Activated CD8-positive, alpha-beta T cell treated with anti-CD3 and anti-CD28 coated beads for 36 hours (primary cell): ENCODE measurements around the gene SCGB3A2. TPM values are rescaled to one million over a fixed set of nuclear protein-coding genes. Genes with fewer than 3 reads are reported as not detected.
A peak's percentile ranks its signal among the peaks of the same experiment; 100 is the strongest.

ENCODE experiments used
- ATAC-seq: fragments of 200-7000 bp; cut with Tn5 transposase; one replicate; pipeline ENCODE4 v1.10.0; 2021; ENCODE audit warnings: mild to moderate bottlenecking, moderate library complexity
- CTCF ChIA-PET: fragments of 350-600 bp; sonication (Branson Sonifier 250); formaldehyde crosslinking; loops from one replicate; lab custom pipeline; 2021; ENCODE audit warnings: antibody characterized with exemption; lab: Charles Lee
- POLR2A ChIA-PET: fragments of 350-600 bp; sonication (Branson Sonifier 250); formaldehyde crosslinking; loops from one replicate; lab custom pipeline; 2021; ENCODE audit warnings: antibody characterized with exemption; lab: Charles Lee
- DNase-seq: peaks from one replicate; pipeline ENCODE4 v3.0.0-alpha.2; 2020
- H3K27ac Mint-ChIP-seq: one replicate; pipeline ENCODE4 v1.8.0; 2021; ENCODE audit warnings: mild to moderate bottlenecking, mixed read lengths
- H3K27me3 Mint-ChIP-seq: one replicate; pipeline ENCODE4 v1.8.0; 2021; ENCODE audit warnings: mixed read lengths
- H3K36me3 Mint-ChIP-seq: one replicate; pipeline ENCODE4 v1.8.0; 2021; ENCODE audit warnings: low read depth, mixed read lengths
- H3K4me1 Mint-ChIP-seq: one replicate; pipeline ENCODE4 v1.8.0; 2021; ENCODE audit warnings: low read depth, mixed read lengths
- H3K4me3 Mint-ChIP-seq: one replicate; pipeline ENCODE4 v1.8.0; 2021; ENCODE audit warnings: mild to moderate bottlenecking, moderate library complexity, mixed read lengths
- H3K9me3 Mint-ChIP-seq: one replicate; pipeline ENCODE4 v1.8.0; 2021; ENCODE audit warnings: mixed read lengths
- intact Hi-C: fragments of 100-400 bp; cut with micrococcal nuclease; formaldehyde crosslinking; loops from one replicate; pipeline ENCODE4 v1.10.0; 2022
- total RNA-seq, 2 experiments: library from RNA; stranded (reverse); gene quantifications; one replicate each; pipeline ENCODE4 v1.2.3, GENCODE V29; 2021
- TF ChIP-seq, protein P1 (sequence below): fragments of 200-600 bp; IDR thresholded peaks from one replicate; pipeline ENCODE4 v1.8.0; 2022; ENCODE audit warnings: antibody characterized with exemption, mild to moderate bottlenecking

SCGB3A2 gene
- total RNA-seq, 2 experiments from 2014 or later: not detected

DNA sequence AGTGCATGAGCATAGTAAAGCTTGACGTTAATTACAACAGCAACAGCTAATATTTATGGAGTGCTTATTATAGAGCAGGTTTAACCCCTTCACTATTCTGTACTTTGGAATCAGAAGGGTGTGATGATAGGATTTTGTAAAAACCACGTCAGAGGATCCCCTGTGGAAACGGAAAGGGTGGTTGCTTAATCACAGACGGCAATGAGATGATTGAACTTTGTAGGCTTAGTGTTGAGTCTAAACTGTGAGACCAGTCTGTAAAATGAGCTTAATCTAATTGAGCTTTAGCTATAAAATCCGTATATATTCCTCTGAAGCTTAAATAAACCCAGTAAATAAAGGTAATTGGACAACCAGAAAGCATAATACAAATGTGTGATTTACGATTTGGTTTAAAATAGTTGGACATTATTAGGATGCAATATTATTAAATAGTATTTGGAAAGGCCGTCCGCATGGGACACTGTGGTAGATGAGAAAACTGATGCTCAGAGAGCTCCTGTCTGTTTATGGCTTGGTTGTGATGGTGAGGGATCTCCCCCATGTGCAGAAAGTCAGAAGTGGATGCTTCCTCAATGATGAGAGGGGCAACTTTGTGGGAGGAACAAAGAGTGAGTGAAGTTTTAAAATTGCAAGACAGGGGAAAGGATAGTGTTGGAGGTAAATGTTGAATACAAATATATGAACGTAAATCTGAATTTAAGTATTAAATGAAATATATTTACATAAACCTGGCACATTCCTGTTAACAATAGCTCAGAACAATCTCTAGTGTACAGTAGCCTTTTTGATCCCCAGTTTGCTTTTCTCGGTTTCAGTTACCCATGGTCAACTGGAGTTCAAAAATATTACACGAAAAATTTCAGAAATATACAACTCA lies 23.4 kb upstream of the SCGB3A2 start:
- no peak for ATAC-seq
- ChIA-PET CTCF (interaction anchor here (0.8 to 1.6 kb wide), 4 partner anchors 26 to 94 kb away, joined by 3 to 4 read pairs (median 4); no protein-coding TSS in a partner anchor), POLR2A (no interaction called here)
- intact Hi-C loops: no loop called here
- TF ChIP-seq, protein P1, sequence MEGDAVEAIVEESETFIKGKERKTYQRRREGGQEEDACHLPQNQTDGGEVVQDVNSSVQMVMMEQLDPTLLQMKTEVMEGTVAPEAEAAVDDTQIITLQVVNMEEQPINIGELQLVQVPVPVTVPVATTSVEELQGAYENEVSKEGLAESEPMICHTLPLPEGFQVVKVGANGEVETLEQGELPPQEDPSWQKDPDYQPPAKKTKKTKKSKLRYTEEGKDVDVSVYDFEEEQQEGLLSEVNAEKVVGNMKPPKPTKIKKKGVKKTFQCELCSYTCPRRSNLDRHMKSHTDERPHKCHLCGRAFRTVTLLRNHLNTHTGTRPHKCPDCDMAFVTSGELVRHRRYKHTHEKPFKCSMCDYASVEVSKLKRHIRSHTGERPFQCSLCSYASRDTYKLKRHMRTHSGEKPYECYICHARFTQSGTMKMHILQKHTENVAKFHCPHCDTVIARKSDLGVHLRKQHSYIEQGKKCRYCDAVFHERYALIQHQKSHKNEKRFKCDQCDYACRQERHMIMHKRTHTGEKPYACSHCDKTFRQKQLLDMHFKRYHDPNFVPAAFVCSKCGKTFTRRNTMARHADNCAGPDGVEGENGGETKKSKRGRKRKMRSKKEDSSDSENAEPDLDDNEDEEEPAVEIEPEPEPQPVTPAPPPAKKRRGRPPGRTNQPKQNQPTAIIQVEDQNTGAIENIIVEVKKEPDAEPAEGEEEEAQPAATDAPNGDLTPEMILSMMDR: no peak
- peaks cover 9% of the 10 kb centered on the region for H3K27me3 Mint-ChIP-seq
- H3K9me3 Mint-ChIP-seq: no peaks in the 10 kb centered on the region
- no peaks in the 10 kb centered on the region for H3K36me3 Mint-ChIP-seq
- H3K4me3 Mint-ChIP-seq: no peak overlapping the region
- peaks cover 3% of the 10 kb centered on the region for H3K4me1 Mint-ChIP-seq
- no peak overlapping the region for H3K27ac Mint-ChIP-seq
- no peak for DNase-seq

DNA sequence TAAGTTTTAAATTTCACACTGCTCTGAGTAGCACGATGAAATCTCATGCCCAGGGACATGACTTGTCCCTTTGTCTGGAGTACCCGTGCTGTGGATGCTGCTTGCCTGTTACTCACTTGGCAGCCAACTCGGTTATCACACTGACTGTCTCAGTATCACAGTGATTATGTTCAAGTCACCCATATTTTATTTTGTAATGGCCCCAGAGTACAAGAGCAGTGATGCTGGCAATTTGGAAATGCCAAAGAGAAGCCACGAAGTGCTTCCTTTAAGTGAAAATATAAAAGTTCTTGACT lies 22.8 kb upstream of the SCGB3A2 start:
- TF ChIP-seq, protein P1: no peak
- H3K9me3 Mint-ChIP-seq: no peaks in the 10 kb centered on the region
- H3K4me3 Mint-ChIP-seq: no peak overlapping the region
- ChIA-PET POLR2A (no interaction called here), CTCF (interaction anchor here (0.8 to 1.6 kb wide), 2 partner anchors 27 to 33 kb away, joined by 4 read pairs; no protein-coding TSS in a partner anchor)
- no peak overlapping the region for H3K27ac Mint-ChIP-seq
- H3K36me3 Mint-ChIP-seq: no peaks in the 10 kb centered on the region
- intact Hi-C loops: no loop called here
- no peak for DNase-seq
- peaks cover 3% of the 10 kb centered on the region for H3K4me1 Mint-ChIP-seq
- H3K27me3 Mint-ChIP-seq: peaks cover 9% of the 10 kb centered on the region
- no peak for ATAC-seq

DNA sequence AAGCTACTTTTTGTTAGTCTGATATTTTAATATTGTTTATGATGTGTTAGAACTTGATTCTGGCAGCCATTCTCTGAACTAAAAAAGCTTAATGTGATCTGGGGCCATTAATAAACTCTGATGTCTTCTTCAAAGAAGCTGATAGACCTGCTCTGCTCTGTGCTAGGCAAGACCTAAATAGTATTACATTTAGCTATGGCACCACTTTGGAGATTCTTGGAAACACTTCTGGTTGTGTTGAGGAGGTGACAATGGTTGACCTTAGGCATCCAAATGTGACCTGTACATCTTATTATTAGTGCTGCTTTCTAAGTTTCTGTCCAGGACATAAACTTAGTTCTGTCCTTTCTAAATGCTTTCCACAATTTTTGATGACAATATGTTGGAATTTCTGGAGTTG lies 21.7 kb upstream of the SCGB3A2 start:
- ATAC-seq (no peak), DNase-seq (no peak)
- no peak overlapping the region for H3K27ac Mint-ChIP-seq
- no peak overlapping the region for H3K4me3 Mint-ChIP-seq
- no peaks in the 10 kb centered on the region for H3K36me3 Mint-ChIP-seq
- H3K4me1 Mint-ChIP-seq: peaks cover 3% of the 10 kb centered on the region
- no peaks in the 10 kb centered on the region for H3K9me3 Mint-ChIP-seq
- TF ChIP-seq, protein P1: no peak
- POLR2A ChIA-PET: no interaction called here
- intact Hi-C loops: no loop called here
- peaks cover 9% of the 10 kb centered on the region for H3K27me3 Mint-ChIP-seq
- CTCF ChIA-PET: interaction anchor here (1.1 to 2.3 kb wide), 10 partner anchors 9 to 874 kb away, joined by 3 to 10 read pairs (median 6); no protein-coding TSS in a partner anchor

DNA sequence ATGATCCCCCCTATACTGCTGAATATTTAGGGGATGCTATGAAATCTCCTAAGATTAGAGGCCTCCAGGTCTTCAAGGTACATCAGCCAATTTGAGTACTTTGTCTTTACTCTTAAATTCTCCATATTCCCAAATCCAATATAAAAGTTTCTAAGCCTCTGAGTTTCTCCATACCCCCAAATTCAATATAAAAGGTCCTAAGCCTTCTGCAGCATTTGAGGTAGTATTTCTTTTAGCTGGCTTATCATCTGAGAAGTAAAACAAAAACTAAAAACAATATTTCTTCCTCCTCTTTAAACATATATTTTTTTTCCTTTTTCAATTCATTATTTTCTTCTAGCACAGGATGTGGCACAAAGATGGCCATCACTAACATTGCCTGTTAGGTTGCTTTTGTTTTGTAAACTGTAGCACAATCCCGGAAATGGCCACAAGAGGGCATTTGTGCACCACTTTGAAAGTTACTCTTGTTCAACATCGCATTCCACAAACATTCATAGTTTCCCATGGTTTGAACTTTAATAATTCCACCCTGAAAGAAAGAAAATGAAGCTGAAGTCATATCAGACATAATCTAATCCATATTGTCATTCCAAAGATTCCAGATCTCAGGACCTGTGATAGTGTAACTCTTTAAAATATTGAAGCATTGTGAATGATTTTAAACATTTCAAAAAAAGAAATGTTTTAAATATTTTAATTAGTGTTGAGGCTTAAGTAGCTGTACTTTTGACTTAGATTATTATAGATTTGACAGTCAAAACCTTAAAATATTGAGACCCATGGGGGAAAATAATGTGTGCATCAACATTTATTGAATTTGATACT lies 21.0 kb upstream of the SCGB3A2 start:
- ChIA-PET CTCF (interaction anchor here (0.6 to 2.3 kb wide), 24 partner anchors 10 to 873 kb away, joined by 3 to 10 read pairs (median 4); partner anchors contain the start of genes FBXO38 and SPINK1), POLR2A (interaction anchor here (0.6 kb wide), 1 partner anchor 195 kb away, joined by 3 read pairs; no protein-coding TSS in a partner anchor)
- Mint-ChIP-seq H3K4me3 (no peak overlapping the region), H3K27me3 (peaks cover 8% of the 10 kb centered on the region), H3K36me3 (no peaks in the 10 kb centered on the region), H3K27ac (no peak overlapping the region), H3K9me3 (no peaks in the 10 kb centered on the region), H3K4me1 (peaks cover 3% of the 10 kb centered on the region)
- ATAC-seq (peak; percentile 65), DNase-seq (peak; percentile 77)
- TF ChIP-seq, protein P1: peak; percentile 86
- intact Hi-C loops: no loop called here
